GM21360 (cell line): ENCODE data around the gene FOLR2.
"Not testable (repeated sequence)": the region's sequence is repeated elsewhere in the genome, so short reads cannot be mapped to it uniquely, and the experiment has no call there.

Experiments used
- ATAC-seq: cut with Tn5 transposase; IDR thresholded peaks from one replicate; pipeline ENCODE4 v1.9.1; 2021; ENCODE audit warnings: mild to moderate bottlenecking, moderate library complexity; ENCODE audit not compliant: unreplicated experiment

Gene FOLR2

DNA sequence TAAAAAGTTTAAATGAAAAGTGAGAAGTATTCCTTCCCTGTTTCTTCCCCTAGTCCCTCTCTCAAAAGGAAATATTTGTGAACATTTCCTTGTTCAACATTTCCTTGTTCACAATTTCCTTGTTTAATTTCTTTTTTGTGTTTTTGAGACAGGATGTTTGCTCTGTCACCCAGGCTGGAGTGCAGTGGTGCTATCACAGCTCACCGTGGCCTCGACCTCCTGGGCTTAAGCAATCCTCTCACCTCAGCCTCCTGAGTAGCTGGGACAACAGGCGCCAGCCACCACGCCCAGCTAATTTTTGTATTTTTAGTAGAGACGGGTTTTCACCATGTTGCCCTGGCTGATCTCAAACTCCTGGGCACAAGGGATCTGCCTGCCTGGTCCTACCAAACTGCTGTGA, 50.4 kb downstream of the FOLR2 start:
- ATAC-seq, result not testable (repeated sequence)

DNA sequence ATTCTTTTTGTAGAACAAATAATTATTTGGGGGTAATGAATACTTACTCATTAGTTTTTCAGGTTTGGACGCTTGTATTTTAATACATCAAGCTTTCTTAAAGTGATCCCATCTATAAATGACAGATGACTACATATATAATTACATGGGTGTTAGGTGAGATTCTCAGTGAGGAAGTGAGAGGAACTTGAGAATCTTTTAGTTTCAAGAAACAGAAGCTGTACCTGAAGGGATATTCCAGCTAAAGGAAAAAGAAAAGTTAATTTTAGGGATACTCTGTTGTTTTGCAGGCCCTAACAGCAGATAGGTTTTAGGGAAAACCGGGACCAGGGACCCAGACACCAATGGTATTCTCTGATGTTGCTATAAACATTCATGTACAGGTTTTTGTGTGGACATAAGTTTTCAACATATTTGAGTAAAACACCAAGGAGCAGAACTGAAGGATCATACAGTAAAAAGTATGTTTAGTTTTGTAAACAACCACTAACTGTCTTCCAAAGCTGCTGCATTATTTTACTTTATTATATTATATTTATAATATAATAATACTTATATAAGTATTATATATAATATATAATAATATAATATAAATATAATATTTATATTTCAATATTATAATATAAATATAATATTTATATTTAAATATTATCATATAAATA, 51.5 kb downstream of the FOLR2 start:
- no peak for ATAC-seq
